Trophoblast cell (in vitro differentiated cells and primary cell): ENCODE measurements around the gene HNRNPUL1.
"Not testable (repeated sequence)": the region's sequence is repeated elsewhere in the genome, so short reads cannot be mapped to it uniquely, and the experiment has no call there.

Experiments used
- DNase-seq, 2 donors: peaks; one replicate each; pipeline ENCODE4 v3.0.0-alpha.2; 2016
- H2AFZ ChIP-seq: 2 replicates; pipeline ENCODE4 v1.6.1; 2013; ENCODE audit warnings: low read length, moderate library complexity, mild to moderate bottlenecking; ENCODE audit not compliant: insufficient read depth, poor library complexity
- H2AK5ac ChIP-seq: 2 replicates; pipeline ENCODE4 v1.6.1; 2013; ENCODE audit warnings: mild to moderate bottlenecking, low read length
- H2BK120ac ChIP-seq: 2 replicates; pipeline ENCODE4 v1.6.1; 2013; ENCODE audit warnings: low read length, mild to moderate bottlenecking, moderate library complexity; ENCODE audit not compliant: insufficient read depth, poor library complexity
- H2BK12ac ChIP-seq: 2 replicates; pipeline ENCODE4 v1.6.1; 2013; ENCODE audit warnings: mild to moderate bottlenecking, low read length, moderate library complexity
- H2BK5ac ChIP-seq: 2 replicates; pipeline ENCODE4 v1.6.1; 2013; ENCODE audit warnings: low read length, low read depth, moderate library complexity, mild to moderate bottlenecking; ENCODE audit not compliant: poor library complexity
- H3K14ac ChIP-seq: 2 replicates; pipeline ENCODE4 v1.6.1; 2013; ENCODE audit warnings: mild to moderate bottlenecking, low read length
- H3K18ac ChIP-seq: 2 replicates; pipeline ENCODE4 v1.6.1; 2013; ENCODE audit warnings: mild to moderate bottlenecking, low read length
- H3K23ac ChIP-seq: 2 replicates; pipeline ENCODE4 v1.6.1; 2013; ENCODE audit warnings: low read length
- H3K27ac ChIP-seq: 2 replicates; pipeline ENCODE4 v1.5.1; 2013; ENCODE audit warnings: low read depth, mild to moderate bottlenecking, inconsistent platforms, low read length, moderate library complexity
- H3K27me3 ChIP-seq: 2 replicates; pipeline ENCODE4 v1.6.1; 2013; ENCODE audit warnings: inconsistent platforms, mild to moderate bottlenecking, low read length, moderate library complexity; ENCODE audit not compliant: insufficient read depth
- H3K36me3 ChIP-seq, 2 experiments: 1 replicate in 1 of 2; 2 replicates in 1 of 2; pipeline ENCODE4 v1.6.1; 2013; ENCODE audit warnings: low read length in 2 of 2, mild to moderate bottlenecking in 2 of 2, moderate library complexity in 1 of 2; ENCODE audit not compliant: insufficient read depth in 2 of 2, control insufficient read depth in 1 of 2
- H3K4ac ChIP-seq: 2 replicates; pipeline ENCODE4 v1.6.1; 2013; ENCODE audit warnings: low read depth, mild to moderate bottlenecking, low read length, moderate library complexity
- H3K4me1 ChIP-seq, 2 experiments: 1 replicate in 1 of 2; 2 replicates in 1 of 2; pipeline ENCODE4 v1.6.1; 2013; ENCODE audit warnings: low read length in 2 of 2, mild to moderate bottlenecking in 2 of 2, moderate library complexity in 1 of 2; ENCODE audit not compliant: insufficient read depth in 2 of 2, control insufficient read depth in 1 of 2
- H3K4me2 ChIP-seq: 2 replicates; pipeline ENCODE4 v1.6.1; 2013; ENCODE audit warnings: inconsistent platforms, mild to moderate bottlenecking, low read length, moderate library complexity
- H3K4me3 ChIP-seq: 2 replicates; pipeline ENCODE4 v1.5.1; 2013; ENCODE audit warnings: mild to moderate bottlenecking, low read depth, low read length, inconsistent platforms
- H3K79me1 ChIP-seq: one replicate; pipeline ENCODE4 v1.6.1; 2013; ENCODE audit warnings: low read length
- H3K79me2 ChIP-seq: 2 replicates; pipeline ENCODE4 v1.6.1; 2013; ENCODE audit warnings: low read length, mild to moderate bottlenecking; ENCODE audit not compliant: control insufficient read depth, insufficient read depth, poor library complexity
- H3K9ac ChIP-seq: 2 replicates; pipeline ENCODE4 v1.6.1; 2013; ENCODE audit warnings: mild to moderate bottlenecking, low read length
- H3K9me3 ChIP-seq: 2 replicates; pipeline ENCODE4 v1.6.1; 2013; ENCODE audit warnings: low read depth, mild to moderate bottlenecking, control low read depth, inconsistent platforms, low read length; ENCODE audit not compliant: insufficient read depth
- H4K12ac ChIP-seq: 2 replicates; pipeline ENCODE4 v1.6.1; 2013; ENCODE audit warnings: low read depth, mild to moderate bottlenecking, low read length, moderate library complexity
- H4K8ac ChIP-seq: 2 replicates; pipeline ENCODE4 v1.6.1; 2013; ENCODE audit warnings: low read depth, mild to moderate bottlenecking, low read length, moderate library complexity
- H4K91ac ChIP-seq: one replicate; pipeline ENCODE4 v1.6.1; 2013; ENCODE audit warnings: low read depth, mild to moderate bottlenecking, low read length, moderate library complexity
- WGBS: extraction: QIAGEN DNeasy Blood & Tissue Kit; methylation state at CpG from one replicate; pipeline ENCODE4 v1.1.7; 2013; ENCODE audit warnings: missing lambda C conversion rate; ENCODE audit not compliant: insufficient read length, insufficient coverage; ENCODE audit errors: extremely low coverage; 5-methylcytosine and 5-hydroxymethylcytosine counted together

Gene HNRNPUL1

DNA sequence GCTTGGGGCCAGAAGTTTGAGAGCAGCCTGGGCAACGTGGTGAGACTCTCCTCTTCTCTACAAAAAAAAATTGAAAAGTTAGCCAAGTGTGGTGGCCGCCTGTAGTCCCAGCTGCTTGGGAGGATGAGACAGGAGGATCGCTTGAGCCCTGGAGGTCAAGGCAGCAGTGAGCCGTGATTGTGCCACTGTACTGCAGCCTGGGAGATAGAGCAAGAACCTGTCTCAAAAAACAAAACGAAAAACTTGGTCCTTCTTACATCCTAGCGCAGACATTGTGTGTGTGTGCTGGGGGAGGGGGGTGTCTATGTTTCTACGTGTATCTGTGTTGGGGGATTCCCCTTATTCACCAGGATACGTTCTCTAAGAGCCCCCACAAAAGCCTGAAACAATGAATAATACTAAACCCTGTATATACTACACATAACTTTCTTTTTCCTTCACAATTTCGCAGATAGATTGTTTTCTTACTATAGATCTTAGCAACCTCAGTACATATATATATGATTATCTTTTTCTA, 37.2 kb upstream of the HNRNPUL1 start:
- H3K9ac ChIP-seq: no peak overlapping the region
- peak overlapping the region; percentile 87 for H3K14ac ChIP-seq
- H3K18ac ChIP-seq: peak overlapping the region; percentile 27
- H3K27me3 ChIP-seq: no peaks in the 10 kb centered on the region
- WGBS: 100% methylated on average over 1 of the region's 9 CpGs
- no peak for DNase-seq
- H4K8ac ChIP-seq: peak overlapping the region; percentile 83
- H3K4me3 ChIP-seq: no peak overlapping the region
- no peak overlapping the region for H3K4me2 ChIP-seq
- peaks cover 21 to 33% of the 10 kb centered on the region in 2 experiments for H3K36me3 ChIP-seq
- H3K4ac ChIP-seq: peak overlapping the region; percentile 1
- peak overlapping the region; percentile 67 for H4K91ac ChIP-seq
- no peak overlapping the region for H3K23ac ChIP-seq
- H2BK12ac ChIP-seq: peak overlapping the region; percentile 11
- peak overlapping the region; percentile 31 for H2AK5ac ChIP-seq
- H3K79me1 ChIP-seq: peaks cover 26% of the 10 kb centered on the region
- H2AFZ ChIP-seq: peak overlapping the region; percentile 2
- H3K79me2 ChIP-seq: peaks cover 7% of the 10 kb centered on the region
- H2BK120ac ChIP-seq: peak overlapping the region; percentile 81
- peak overlapping the region; percentile 33 for H2BK5ac ChIP-seq
- peaks cover 6% of the 10 kb centered on the region for H3K9me3 ChIP-seq
- peaks cover 24 to 35% of the 10 kb centered on the region in 2 experiments for H3K4me1 ChIP-seq
- peak overlapping the region; percentile 95 for H3K27ac ChIP-seq
- peak overlapping the region; percentile 1 for H4K12ac ChIP-seq

DNA sequence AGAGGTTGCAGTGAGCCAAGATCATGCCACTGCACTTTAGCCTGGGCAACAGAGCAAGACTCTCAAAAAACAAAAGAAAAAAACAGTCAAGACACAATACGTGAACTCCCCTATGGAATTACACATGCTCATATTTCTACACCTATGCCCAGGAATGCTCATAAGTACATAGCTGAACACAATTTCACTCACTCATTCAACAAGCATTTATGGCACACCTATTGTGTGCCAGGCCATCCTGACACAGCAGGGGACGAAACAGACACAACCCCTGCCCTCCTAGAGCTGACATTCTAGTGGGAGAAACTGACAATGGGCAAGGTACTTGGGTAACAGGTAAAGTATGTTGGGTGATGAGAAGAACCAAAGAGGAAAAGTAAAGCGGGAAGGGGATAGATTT, 35.7 kb upstream of the HNRNPUL1 start:
- no peak overlapping the region for H4K91ac ChIP-seq
- no peak overlapping the region for H2BK12ac ChIP-seq
- no peak overlapping the region for H3K18ac ChIP-seq
- peak in 1 of 2 donors; percentile 54 for DNase-seq
- no peak overlapping the region for H2BK5ac ChIP-seq
- H3K4me3 ChIP-seq: no peak overlapping the region
- H4K8ac ChIP-seq: no peak overlapping the region
- H3K23ac ChIP-seq: no peak overlapping the region
- no peak overlapping the region for H3K14ac ChIP-seq
- peaks cover 23% of the 10 kb centered on the region for H3K79me1 ChIP-seq
- H3K4me2 ChIP-seq: no peak overlapping the region
- no peak overlapping the region for H4K12ac ChIP-seq
- peaks cover 6% of the 10 kb centered on the region for H3K9me3 ChIP-seq
- H3K4me1 ChIP-seq: peaks cover 17 to 26% of the 10 kb centered on the region in 2 experiments
- no peak overlapping the region for H3K4ac ChIP-seq
- H3K9ac ChIP-seq: no peak overlapping the region
- H3K27ac ChIP-seq: no peak overlapping the region
- peaks cover 7% of the 10 kb centered on the region for H3K79me2 ChIP-seq
- peaks cover 27 to 36% of the 10 kb centered on the region in 2 experiments for H3K36me3 ChIP-seq
- no peaks in the 10 kb centered on the region for H3K27me3 ChIP-seq
- no CpG with 5 or more reads among the region's 3 CpGs for WGBS
- H2AFZ ChIP-seq: no peak overlapping the region
- no peak overlapping the region for H2BK120ac ChIP-seq
- no peak overlapping the region for H2AK5ac ChIP-seq

DNA sequence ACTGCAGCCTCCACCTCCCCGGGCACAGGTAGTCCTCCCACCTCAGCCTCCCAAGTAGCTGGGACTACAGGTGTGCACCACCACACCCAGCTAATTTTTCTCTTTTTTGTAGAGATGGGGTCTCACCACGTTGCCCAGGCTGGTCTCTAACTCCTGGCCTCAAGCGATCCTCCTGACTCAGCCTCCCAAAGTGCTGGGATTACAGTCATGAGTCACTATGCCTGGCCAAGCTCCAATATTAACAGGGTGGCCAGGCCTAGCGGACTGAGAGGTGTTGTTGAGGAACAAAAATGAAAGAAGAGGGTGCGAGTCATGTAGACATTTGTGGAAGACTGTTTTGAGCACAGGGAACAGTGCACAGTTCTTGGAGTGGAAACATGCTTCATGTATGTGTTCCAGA, 34.8 kb upstream of the HNRNPUL1 start:
- H3K9ac ChIP-seq, H4K12ac ChIP-seq, H2BK5ac ChIP-seq, H2AK5ac ChIP-seq, H2BK12ac ChIP-seq, H3K9me3 ChIP-seq, H2BK120ac ChIP-seq, H3K23ac ChIP-seq, H4K8ac ChIP-seq, H3K18ac ChIP-seq, H3K4ac ChIP-seq, H2AFZ ChIP-seq, H3K4me2 ChIP-seq, H3K27me3 ChIP-seq, H3K4me3 ChIP-seq, H3K27ac ChIP-seq, DNase-seq, H3K14ac ChIP-seq, H3K79me2 ChIP-seq, H4K91ac ChIP-seq: not testable (repeated sequence)
- peaks cover 18% of the 10 kb centered on the region for H3K79me1 ChIP-seq
- WGBS: no CpG with 5 or more reads among the region's 5 CpGs
- H3K36me3 ChIP-seq: peaks cover 30 to 40% of the 10 kb centered on the region in 2 experiments
- peaks cover 11 to 18% of the 10 kb centered on the region in 2 experiments for H3K4me1 ChIP-seq

DNA sequence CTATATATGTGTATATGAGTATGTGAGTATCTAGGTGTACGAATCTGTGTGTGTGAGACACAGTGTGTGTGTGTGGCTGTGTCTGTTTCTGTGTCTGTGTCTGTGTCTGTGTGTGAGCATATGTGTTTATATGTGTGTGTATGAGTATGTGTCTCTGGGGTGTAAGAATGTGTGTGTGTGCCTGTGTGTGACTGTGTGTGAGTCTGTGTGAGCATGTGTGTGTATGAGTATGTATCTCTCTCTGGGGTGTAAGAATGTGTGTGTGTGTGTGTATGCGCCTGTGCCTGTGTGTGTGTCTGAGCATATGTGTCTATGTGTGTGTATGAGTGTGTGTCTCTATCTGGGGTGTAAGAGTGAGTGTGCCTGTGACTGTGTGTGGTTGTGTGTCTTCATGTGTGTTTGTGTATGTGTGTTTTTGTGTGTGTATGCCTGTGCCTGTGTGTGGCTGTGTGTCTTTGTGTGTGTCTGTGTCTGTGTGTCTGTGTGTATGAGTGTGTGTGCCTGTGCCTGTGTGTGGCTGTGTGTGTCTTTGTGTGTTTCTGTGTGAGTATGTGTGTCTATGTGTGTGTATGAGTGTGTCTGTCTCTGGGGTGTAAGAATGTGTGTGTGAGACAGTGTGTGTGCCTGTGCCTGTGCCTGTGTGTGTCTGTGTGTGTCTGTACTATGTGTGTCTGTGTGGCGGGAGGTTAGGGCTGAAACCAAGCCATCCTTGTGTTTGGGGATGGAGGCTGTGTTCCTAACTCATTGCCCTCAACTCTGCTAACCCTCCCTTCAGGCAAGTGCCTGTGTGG, 33.9 kb upstream of the HNRNPUL1 start:
- Histone ChIP-seq H4K91ac (no peak overlapping the region), H2BK120ac (no peak overlapping the region), H4K12ac (no peak overlapping the region), H3K14ac (no peak overlapping the region), H3K4ac (no peak overlapping the region), H2BK5ac (no peak overlapping the region), H3K27me3 (no peaks in the 10 kb centered on the region), H2AFZ (no peak overlapping the region), H4K8ac (no peak overlapping the region), H3K4me2 (no peak overlapping the region), H3K4me3 (peak overlapping the region; percentile 21), H3K79me2 (peaks cover 5% of the 10 kb centered on the region), H3K23ac (no peak overlapping the region), H3K18ac (no peak overlapping the region), H3K36me3 (peaks cover 32 to 41% of the 10 kb centered on the region in 2 experiments), H3K27ac (no peak overlapping the region), H3K9ac (no peak overlapping the region), H3K4me1 (peaks cover 8 to 11% of the 10 kb centered on the region in 2 experiments), H3K9me3 (peaks cover 6% of the 10 kb centered on the region), H2BK12ac (no peak overlapping the region), H2AK5ac (no peak overlapping the region), H3K79me1 (peaks cover 14% of the 10 kb centered on the region)
- DNase-seq: no peak
- no CpG with 5 or more reads among the region's 3 CpGs for WGBS
